ENCODE results near the gene NGFR. TPM values are rescaled to one million over a fixed set of nuclear protein-coding genes. Genes with fewer than 3 reads are reported as not detected.

The NGFR gene
- total RNA-seq, 1 donor from 2014 or later: 0.04 TPM

DNA sequence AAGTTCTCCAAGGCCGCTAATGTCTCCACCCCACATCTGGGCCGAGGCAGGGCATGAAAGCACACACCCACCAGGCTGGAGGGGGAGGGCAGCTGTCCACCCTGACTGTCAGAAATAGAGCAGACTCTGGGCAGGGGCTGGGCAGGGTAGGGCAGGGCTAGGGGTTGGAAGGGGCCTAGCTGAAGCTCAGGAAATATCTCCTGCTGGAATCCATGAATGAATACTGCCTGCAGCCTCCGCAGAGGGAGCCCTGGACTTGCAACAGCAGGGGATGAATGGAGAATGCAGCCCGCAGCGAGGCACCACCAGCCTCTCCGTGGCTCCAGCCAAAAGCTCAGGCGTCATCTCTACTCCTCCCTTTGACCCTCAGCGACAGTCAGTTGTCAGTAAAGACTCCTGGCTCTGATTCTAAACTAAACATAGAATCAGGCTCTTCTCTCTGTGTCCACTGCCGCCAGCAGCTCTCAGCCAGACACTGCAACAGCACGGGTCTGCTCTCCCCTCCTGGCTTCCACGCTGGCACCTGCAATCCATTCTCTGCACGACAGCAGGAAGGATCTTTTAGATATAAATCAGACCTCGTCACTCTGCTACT lies 23.9 kb upstream of the NGFR start:
- Histone ChIP-seq H3K27me3 (ENCODE audit: control insufficient read depth, insufficient read depth, low read length) (peaks cover 62% of the 10 kb centered on the region), H3K36me3 (ENCODE audit: control insufficient read depth, insufficient read depth, low read length) (no peaks in the 10 kb centered on the region), H3K4me3 (ENCODE audit: low read depth, low read length) (no peak overlapping the region)
- no peak for DNase-seq (ENCODE audit: low read depth)
- TF ChIP-seq, protein P1, sequence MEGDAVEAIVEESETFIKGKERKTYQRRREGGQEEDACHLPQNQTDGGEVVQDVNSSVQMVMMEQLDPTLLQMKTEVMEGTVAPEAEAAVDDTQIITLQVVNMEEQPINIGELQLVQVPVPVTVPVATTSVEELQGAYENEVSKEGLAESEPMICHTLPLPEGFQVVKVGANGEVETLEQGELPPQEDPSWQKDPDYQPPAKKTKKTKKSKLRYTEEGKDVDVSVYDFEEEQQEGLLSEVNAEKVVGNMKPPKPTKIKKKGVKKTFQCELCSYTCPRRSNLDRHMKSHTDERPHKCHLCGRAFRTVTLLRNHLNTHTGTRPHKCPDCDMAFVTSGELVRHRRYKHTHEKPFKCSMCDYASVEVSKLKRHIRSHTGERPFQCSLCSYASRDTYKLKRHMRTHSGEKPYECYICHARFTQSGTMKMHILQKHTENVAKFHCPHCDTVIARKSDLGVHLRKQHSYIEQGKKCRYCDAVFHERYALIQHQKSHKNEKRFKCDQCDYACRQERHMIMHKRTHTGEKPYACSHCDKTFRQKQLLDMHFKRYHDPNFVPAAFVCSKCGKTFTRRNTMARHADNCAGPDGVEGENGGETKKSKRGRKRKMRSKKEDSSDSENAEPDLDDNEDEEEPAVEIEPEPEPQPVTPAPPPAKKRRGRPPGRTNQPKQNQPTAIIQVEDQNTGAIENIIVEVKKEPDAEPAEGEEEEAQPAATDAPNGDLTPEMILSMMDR (IDR thresholded peaks at IDR 0.05; ENCODE audit: insufficient read depth, low read length, poor library complexity, severe bottlenecking): no peak

DNA sequence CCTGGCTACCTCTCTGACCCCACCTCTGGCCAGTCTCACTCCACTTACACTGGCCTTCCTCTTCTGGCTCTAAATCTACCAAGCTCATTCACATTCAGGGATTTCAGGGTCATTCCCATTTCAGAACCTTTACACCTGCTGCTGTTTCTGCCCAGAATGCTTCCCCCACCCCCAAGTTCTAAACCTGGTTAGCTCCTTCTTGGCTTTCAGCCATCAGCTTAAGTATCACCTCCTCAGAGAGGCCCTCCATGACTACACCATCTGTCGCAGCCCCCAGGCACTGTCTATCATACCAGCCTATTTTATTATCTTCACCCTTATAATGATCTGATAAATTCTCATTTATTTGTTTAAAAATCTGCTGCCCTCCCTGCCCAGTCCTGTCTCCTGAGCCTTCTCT lies 23.3 kb upstream of the NGFR start:
- TF ChIP-seq, protein P1 (IDR thresholded peaks at IDR 0.05; ENCODE audit: insufficient read depth, low read length, poor library complexity, severe bottlenecking): no peak
- peaks cover 62% of the 10 kb centered on the region for H3K27me3 ChIP-seq (ENCODE audit: control insufficient read depth, insufficient read depth, low read length)
- no peak for DNase-seq (ENCODE audit: low read depth)
- no peak overlapping the region for H3K4me3 ChIP-seq (ENCODE audit: low read depth, low read length)
- H3K36me3 ChIP-seq (ENCODE audit: control insufficient read depth, insufficient read depth, low read length): no peaks in the 10 kb centered on the region

DNA sequence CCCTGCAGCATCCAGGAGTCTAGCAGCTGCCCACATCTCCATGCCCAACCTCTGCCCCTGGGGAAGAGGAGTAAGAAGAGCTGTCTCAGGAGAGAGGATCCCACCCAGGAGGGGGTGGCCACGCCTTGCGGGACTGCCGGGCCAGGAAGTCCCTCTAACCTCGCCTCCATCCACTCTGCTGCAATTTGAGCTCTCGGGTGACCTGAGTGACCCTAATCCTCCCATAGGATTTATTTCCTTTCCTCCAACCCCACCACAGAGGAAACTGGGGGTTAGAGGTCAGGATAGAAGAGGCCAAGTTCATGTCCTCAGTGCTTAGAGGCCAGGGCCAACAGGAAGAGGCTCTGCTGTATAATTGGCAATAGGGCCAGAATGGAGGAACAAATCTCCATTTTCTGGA lies 22.6 kb upstream of the NGFR start:
- Histone ChIP-seq H3K4me3 (ENCODE audit: low read depth, low read length) (no peak overlapping the region), H3K36me3 (ENCODE audit: control insufficient read depth, insufficient read depth, low read length) (no peaks in the 10 kb centered on the region), H3K27me3 (ENCODE audit: control insufficient read depth, insufficient read depth, low read length) (peaks cover 65% of the 10 kb centered on the region)
- TF ChIP-seq, protein P1 (IDR thresholded peaks at IDR 0.05; ENCODE audit: insufficient read depth, low read length, poor library complexity, severe bottlenecking): no peak
- DNase-seq (ENCODE audit: low read depth): no peak

DNA sequence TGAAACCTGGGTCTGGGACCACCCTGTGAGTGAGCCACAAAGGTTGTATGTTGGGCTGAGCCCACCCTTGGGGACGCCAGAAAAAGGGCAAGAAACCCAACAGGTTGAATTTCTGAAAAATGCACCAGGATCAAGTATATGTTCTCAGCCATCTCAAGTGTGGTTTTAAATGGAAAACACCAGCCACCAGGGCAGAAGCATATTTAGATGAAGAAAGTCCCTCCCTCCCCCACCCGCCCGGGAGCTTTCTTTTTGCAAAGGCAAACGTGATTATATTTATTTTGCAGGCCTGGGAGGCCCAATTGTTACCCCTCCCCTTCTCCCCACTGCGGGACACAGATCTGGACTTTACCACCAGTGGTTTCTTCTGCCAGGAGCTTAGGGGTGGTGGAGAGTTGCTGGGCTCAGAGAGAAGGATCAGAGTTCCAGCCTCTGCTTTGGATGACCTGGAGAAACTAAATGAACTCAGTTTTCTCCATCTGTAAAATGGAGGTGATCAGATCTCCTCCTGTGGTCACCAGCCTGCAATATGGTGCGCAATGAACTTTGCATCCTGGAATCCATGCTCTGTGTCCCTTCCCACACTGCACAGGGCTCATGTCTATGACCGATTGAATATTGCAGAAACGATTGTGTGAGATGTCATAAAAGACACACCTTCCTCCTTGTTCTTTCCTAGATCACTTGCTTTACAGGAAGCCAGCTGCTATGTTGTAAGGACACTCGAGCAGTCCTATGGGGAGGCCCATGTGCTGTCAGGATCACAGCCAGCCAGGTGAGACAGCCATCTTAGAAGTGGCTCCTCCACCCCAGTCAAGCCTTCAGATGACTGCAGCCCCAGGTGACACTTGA lies 21.0 kb upstream of the NGFR start:
- peaks cover 67% of the 10 kb centered on the region for H3K27me3 ChIP-seq (ENCODE audit: control insufficient read depth, insufficient read depth, low read length)
- no peaks in the 10 kb centered on the region for H3K36me3 ChIP-seq (ENCODE audit: control insufficient read depth, insufficient read depth, low read length)
- TF ChIP-seq, protein P1 (IDR thresholded peaks at IDR 0.05; ENCODE audit: insufficient read depth, low read length, poor library complexity, severe bottlenecking): no peak
- no peak overlapping the region for H3K4me3 ChIP-seq (ENCODE audit: low read depth, low read length)
- DNase-seq (ENCODE audit: low read depth): no peak

DNA sequence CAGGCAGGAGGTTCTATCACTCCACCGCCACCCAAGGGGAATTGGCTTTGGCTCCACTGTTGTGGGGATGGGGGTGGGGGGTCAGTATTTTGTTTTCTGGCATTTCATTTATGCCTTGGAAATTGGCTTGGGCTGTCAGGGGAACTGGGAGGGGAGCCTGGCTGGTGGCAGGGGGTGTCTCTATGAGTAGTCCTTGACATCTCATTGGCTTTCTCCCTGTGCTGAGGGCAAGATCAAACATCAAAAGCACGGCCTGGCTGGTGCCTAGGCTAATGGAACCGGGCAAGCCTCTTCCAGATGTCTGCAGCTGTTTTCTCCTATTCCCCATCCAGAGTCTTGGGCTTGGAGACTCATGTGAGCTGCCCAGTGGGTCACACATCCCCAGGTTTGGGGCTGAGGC lies 17.4 kb upstream of the NGFR start:
- Histone ChIP-seq H3K36me3 (ENCODE audit: control insufficient read depth, insufficient read depth, low read length) (no peaks in the 10 kb centered on the region), H3K27me3 (ENCODE audit: control insufficient read depth, insufficient read depth, low read length) (peaks cover 58% of the 10 kb centered on the region), H3K4me3 (ENCODE audit: low read depth, low read length) (no peak overlapping the region)
- TF ChIP-seq, protein P1 (IDR thresholded peaks at IDR 0.05; ENCODE audit: insufficient read depth, low read length, poor library complexity, severe bottlenecking): no peak
- no peak for DNase-seq (ENCODE audit: low read depth)

Measured in kidney epithelial cell (primary cell).